ENCODE measurements around the gene CMTM6.
"Not testable (repeated sequence)": the region's sequence is repeated elsewhere in the genome, so short reads cannot be mapped to it uniquely, and the experiment has no call there.

Gene CMTM6

GRCh38 chr3:32502118-32502945 lies at the start of gene CMTM6:
Gene CMTM6, minus strand, starts transcription at chr3:32502852. Its CDS starts 107 bp downstream, at chr3:32502745.
- peak; percentile 79 for DNase-seq

- DNase-seq: no peak
Observed at GRCh38 chr3:32552013-32552412, 49.4 kb upstream of the CMTM6 start.

GRCh38 chr3:32551496-32551895 lies 48.8 kb upstream of the CMTM6 start:
- no peak for DNase-seq

GRCh38 chr3:32551087-32551486 lies 48.4 kb upstream of the CMTM6 start:
- no peak for DNase-seq

DNA sequence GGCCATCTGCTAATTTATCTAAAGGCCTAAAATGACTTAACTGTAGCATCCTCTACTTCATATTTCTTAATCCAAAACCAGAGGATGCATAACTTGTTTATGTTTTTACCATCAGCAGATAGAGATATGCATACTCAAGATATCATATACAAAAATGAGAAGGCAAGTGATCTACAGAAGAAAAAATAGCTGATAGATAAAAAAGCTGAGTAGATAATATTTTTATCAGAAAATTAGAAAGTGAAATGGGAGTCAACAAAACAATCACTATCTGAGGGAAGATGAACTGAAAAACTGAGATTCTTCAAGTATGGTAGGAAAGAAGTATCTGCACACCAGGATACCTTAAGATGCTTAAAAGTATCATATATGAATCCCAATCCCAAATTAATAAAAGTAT lies 42.7 kb upstream of the CMTM6 start:
- DNase-seq: no peak

- DNase-seq: no peak
Observed at GRCh38 chr3:32544894-32545293, 42.2 kb upstream of the CMTM6 start.

DNA sequence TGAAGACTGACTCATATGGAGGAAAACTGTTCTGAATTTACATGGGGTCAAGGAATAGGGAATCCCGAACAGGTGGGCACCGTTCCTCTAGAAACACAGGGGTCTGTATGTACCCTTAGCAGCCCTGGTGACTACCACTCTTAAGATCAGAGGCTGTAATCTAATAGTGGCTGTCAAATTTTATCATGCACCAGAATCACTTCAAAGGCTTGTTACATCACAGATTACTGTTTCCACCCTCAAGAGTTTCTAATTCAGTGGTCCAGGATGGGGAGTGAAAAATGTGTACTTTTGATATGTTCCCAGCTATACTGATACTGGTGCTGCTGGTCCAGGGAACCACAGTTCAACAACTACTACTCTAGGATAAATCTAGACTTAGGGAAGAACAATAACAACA lies 40.2 kb upstream of the CMTM6 start:
- DNase-seq: no peak

- no peak for DNase-seq
Observed at GRCh38 chr3:32540899-32541298, 38.2 kb upstream of the CMTM6 start.

GRCh38 chr3:32532434-32532833 lies 29.8 kb upstream of the CMTM6 start:
- no peak for DNase-seq

DNA sequence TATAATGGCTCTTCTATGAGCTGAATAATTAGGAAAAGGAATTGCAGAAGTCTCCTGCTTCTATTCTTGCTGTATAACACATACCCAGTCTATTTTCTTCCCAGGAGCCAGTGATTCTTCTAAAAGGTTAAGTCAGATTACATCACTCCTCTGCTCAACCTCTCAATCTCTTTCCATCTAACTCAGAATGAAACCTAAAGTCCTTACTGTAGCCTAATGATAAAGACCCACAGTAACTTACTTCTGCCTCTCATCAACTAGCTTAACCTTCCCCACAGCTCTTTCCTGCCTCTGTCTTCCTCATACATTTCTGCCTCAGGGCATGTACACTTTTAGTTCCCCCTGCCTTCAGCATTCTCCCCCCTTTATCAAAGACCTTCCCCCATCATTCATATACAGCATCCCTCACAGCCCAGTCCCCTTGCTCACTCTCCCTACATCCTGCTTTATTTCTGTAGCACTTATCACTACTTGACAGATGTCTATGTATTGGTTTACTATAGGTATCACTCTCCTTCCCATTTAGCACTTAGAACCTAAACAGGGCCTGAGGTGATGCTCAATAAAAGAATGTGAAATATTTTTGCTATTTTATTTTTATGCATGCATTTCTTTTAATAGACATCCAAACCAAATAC lies 28.5 kb upstream of the CMTM6 start:
- DNase-seq: peak; percentile 53

DNA sequence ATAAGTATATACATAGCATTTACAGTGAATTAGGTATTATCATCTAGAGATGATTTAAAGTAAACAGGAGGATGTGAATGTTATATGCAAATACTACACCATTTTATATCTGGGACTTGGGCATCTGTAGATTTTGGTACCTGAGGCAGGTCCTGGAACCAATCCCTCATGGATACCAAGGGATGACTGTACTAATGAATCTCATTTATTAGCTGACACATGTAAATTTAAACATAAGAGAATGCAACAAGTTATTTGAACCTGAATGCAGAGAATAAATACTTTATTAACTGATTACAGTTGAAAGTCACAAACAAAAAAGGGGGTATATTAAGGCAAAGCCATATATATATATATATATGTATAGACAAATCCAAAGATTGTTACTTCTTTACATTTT lies 23.1 kb upstream of the CMTM6 start:
- no peak for DNase-seq

GRCh38 chr3:32522682-32523081 lies 20.0 kb upstream of the CMTM6 start:
- no peak for DNase-seq

DNA sequence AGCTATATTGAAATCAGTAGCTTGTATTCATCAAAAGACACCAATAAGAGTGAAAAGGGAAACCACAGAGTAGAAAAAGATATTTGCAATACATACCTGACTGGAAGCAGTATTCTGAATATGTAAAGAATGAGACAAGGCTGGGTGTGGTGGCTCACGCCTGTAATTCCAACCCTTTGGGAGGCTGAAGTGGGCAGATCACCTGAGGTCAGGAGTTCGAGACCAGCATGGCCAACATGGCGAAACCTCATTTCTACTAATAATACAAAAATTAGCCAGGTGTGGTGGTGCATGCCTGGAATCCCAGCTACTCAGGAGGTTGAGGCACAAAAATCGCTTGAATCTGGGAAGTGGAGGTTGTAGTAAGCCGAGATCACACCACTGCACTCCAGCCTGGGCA lies 16.3 kb upstream of the CMTM6 start:
- not testable (repeated sequence) for DNase-seq

- DNase-seq: not testable (repeated sequence)
Observed at GRCh38 chr3:32516751-32517150, 14.1 kb upstream of the CMTM6 start.

DNA sequence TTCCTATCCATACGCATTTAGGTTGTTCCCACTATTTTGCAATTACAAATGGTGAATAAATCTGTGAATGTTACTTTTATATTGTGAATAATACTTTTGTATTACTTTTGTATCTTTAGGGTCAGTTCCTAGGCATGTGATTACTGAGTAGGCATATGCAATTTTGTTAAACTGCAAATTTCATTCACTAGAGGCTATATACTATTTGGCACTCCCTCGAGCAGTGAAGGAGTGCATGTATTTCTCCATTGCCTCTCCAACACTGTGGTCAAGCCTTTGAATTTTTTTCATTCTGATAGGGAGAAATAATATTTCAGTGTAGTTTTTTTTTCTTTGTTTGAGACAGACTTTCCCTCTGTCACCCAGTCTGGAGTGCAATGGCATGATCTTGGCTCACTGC lies 8.4 kb upstream of the CMTM6 start:
- no peak for DNase-seq

DNA sequence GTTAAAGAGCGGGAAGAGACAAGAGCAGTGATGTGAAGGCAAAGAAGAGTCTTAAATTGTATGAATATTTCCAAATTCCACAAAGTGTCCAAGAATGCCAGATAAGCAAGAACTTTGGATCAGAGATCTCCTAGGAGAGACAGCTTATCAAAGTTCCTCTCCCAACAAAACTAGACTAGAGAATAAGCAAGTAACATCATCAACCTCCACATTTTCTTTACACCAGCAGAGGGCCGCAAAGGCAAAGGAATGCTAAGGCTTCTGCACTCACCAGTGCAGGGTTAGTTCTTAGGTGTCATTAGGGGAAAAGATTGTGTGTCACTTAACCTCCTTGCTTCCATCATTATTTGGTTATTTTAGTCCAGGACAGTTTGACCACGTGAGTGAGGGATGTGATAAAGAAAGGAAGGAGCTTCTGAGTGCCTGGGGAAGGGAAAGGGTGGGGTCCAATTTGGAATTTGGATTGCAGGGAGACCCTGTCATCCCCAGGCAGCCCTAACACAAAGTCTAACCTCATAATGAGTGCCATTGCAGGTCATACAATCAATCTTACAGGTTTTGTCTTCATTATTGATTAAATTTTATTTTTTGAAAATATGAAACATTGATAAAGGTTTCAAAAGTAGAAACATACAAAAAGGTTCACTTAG lies 7.5 kb upstream of the CMTM6 start:
- DNase-seq: peak; percentile 72

- DNase-seq: no peak
Observed at GRCh38 chr3:32508711-32509110, 6.1 kb upstream of the CMTM6 start.

DNA sequence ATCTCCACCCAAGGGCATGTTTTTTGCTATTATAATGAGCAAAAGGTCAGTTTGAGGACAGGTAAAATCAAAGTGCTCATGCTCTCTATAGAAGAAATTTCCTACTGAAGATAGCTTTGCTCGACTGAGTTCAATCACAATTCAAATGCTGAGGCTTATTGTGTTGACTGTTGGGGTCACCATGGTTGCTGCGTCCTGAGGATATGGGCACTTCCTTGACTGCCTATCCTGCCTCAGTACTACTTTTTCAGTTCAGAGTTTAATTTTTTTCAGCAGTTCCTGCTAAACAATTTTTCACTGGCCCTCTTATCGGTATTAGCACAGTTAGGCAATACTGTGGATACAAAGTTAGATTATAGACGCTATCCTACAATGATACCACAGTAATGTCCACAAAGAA lies 3.8 kb upstream of the CMTM6 start:
- DNase-seq: no peak

GRCh38 chr3:32502946-32503286 lies 264 bp upstream of the CMTM6 start:
- DNase-seq: no peak

DNA sequence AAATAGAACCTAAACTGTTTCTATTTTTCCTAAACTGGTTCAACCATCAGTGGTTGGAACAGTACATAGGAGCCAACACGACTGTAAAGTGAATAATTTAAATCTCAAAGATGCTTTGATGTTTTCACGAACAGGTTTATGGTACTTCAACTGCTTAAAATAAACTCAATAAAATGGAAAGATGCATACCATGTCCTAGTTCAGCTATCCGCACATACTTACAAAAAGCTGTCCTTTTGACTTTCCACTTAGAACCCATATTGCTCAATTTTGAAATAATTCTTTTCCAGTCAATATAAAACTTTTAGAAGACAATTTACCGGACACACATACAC lies 902 bp downstream of the CMTM6 start:
- DNase-seq: no peak

- DNase-seq: no peak
Observed at GRCh38 chr3:32500880-32501782, 1.5 kb downstream of the CMTM6 start.

DNA sequence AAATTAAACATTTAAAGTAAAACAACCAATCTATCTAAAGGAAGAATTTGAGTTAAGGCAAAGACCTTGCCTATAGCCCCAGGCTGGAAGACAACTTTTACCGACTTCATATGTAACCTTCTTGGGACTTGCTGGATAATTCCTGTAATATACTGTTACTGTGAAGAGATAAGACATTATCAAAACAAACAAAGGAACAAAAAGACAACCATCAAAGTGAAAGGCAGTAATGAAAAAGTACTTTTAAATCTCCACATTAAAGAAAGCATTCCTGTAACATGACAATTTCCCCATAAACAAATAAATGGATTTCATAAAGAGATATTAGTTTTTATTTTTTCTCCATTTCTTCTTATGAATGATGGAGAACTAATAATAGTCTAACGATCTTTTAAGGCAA lies 2.4 kb downstream of the CMTM6 start:
- DNase-seq: no peak

DNA sequence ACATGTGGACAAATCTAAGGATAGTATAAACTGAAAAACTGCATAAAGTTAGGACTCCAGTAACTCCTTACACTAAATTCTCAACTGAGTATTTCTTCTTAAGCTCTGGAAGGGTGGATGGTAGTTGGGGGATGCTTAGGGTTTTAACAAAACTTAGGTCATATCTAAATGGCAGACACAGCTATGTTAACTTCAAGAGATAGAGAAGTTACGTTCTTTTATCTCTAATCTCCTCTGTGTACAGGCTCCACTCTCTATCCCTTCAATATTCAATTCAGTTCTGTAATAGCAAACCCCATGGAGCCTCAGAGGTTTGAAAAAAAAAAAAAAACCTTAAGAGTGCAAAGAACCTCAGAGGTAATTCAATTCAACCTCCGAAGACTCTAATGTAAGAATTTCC lies 3.1 kb downstream of the CMTM6 start:
- no peak for DNase-seq

Measured in activated CD4-positive, alpha-beta T cell treated with anti-CD3 and anti-CD28 coated beads, Interleukin-2, Interleukin-6, amounts not matched to agents 100 ng/mL and 50 ng/mL, durations not matched to agents 16 hours and 8 hours (primary cell).